Measurements from ENCODE around the gene CAP1. TPM values are rescaled to one million over a fixed set of nuclear protein-coding genes. Genes with fewer than 3 reads are reported as not detected.

CAP1 gene
- total RNA-seq, 2 donors from 2014 or later = 423 to 738 TPM

- peaks cover 36% of the 10 kb centered on the region for H3K36me3 Mint-ChIP-seq
- no peak for DNase-seq (ENCODE audit: low spot score)
- no peak for ATAC-seq
- no peak overlapping the region for H3K27ac Mint-ChIP-seq
- H3K4me1 Mint-ChIP-seq (ENCODE audit: low read depth in 2 of 2) = no peaks in the 10 kb centered on the region
- peaks cover 28 to 30% of the 10 kb centered on the region in 2 donors for H3K27me3 Mint-ChIP-seq
- H3K4me3 Mint-ChIP-seq = no peak overlapping the region
- H3K9me3 Mint-ChIP-seq = peaks cover 14% of the 10 kb centered on the region
These were observed 66.9 kb downstream of the CAP1 start for GRCh38 chr1:40107290-40107959.

- Mint-ChIP-seq H3K36me3 (peaks cover 30% of the 10 kb centered on the region), H3K27me3 (peaks cover 28 to 40% of the 10 kb centered on the region in 2 donors), H3K9me3 (peaks cover 14% of the 10 kb centered on the region), H3K4me1 (ENCODE audit: low read depth in 2 of 2) (no peaks in the 10 kb centered on the region), H3K27ac (no peak overlapping the region), H3K4me3 (no peak overlapping the region)
- DNase-seq (ENCODE audit: low spot score) (no peak), ATAC-seq (no peak)
These were observed 69.9 kb downstream of the CAP1 start for GRCh38 chr1:40110389-40110788.

- Mint-ChIP-seq H3K27ac (no peak overlapping the region), H3K36me3 (peaks cover 26% of the 10 kb centered on the region), H3K27me3 (peaks cover 28 to 34% of the 10 kb centered on the region in 2 donors), H3K4me3 (no peak overlapping the region), H3K9me3 (peaks cover 11% of the 10 kb centered on the region), H3K4me1 (ENCODE audit: low read depth in 2 of 2) (no peaks in the 10 kb centered on the region)
- no peak for DNase-seq (ENCODE audit: low spot score)
- ATAC-seq = no peak
These were observed 73.9 kb downstream of the CAP1 start for GRCh38 chr1:40114400-40114799.

- H3K4me3 Mint-ChIP-seq = no peak overlapping the region
- no peaks in the 10 kb centered on the region for H3K4me1 Mint-ChIP-seq (ENCODE audit: low read depth in 2 of 2)
- no peak for DNase-seq (ENCODE audit: low spot score)
- H3K9me3 Mint-ChIP-seq = no peaks in the 10 kb centered on the region
- peaks cover 7 to 9% of the 10 kb centered on the region in 2 donors for H3K27me3 Mint-ChIP-seq
- no peak overlapping the region for H3K27ac Mint-ChIP-seq
- no peaks in the 10 kb centered on the region for H3K36me3 Mint-ChIP-seq
- no peak for ATAC-seq
These were observed 79.6 kb downstream of the CAP1 start for GRCh38 chr1:40120128-40120527.

Other genes with a start within 250 kb of the CAP1 start
- gene TRIT1, start 157.2 kb upstream of the CAP1 start, total RNA-seq = 10 to 100 TPM; 17.8 to 34.3 TPM
- gene MYCL, start 138.8 kb upstream of the CAP1 start, total RNA-seq = under 1 TPM; 0.33 to 0.36 TPM
- gene MFSD2A, start 85.6 kb upstream of the CAP1 start, total RNA-seq = 10 to 100 TPM; 41.4 to 62.7 TPM
- 10 to 100 TPM; 42.3 to 64.0 TPM for gene PPT1, start 56.5 kb downstream of the CAP1 start, total RNA-seq
- 10 to 100 TPM; 19.5 to 24.5 TPM for gene RLF, start 120.7 kb downstream of the CAP1 start, total RNA-seq
- gene TMCO2, start 207.2 kb downstream of the CAP1 start, total RNA-seq = not detected
- gene ZMPSTE24, start 217.5 kb downstream of the CAP1 start, total RNA-seq = 10 to 100 TPM; 36.9 to 38.5 TPM